Measurements from ENCODE around the gene OMP.

GRCh38 chr11:77073328-77074001, 29.2 kb upstream of the OMP start:
- no peak for TF ChIP-seq MAX (IDR thresholded peaks at IDR 0.05)
- TF ChIP-seq RAD21 (IDR thresholded peaks at IDR 0.05; ENCODE audit: low read depth): no peak
- TF ChIP-seq TAF1 (IDR thresholded peaks at IDR 0.05; ENCODE audit: low read depth): no peak
- TF ChIP-seq ZBTB7A (IDR thresholded peaks at IDR 0.05; ENCODE audit: low read depth): no peak
- TF ChIP-seq CREB1 (IDR thresholded peaks at IDR 0.05; ENCODE audit: low read depth): no peak
- TF ChIP-seq TCF12 (IDR thresholded peaks at IDR 0.05; ENCODE audit: low read depth): no peak
- no peak for TF ChIP-seq YY1 (IDR thresholded peaks at IDR 0.05; ENCODE audit: low read depth)
- TF ChIP-seq REST (IDR thresholded peaks at IDR 0.05; ENCODE audit: low read depth): no peak
- TF ChIP-seq EP300 (IDR thresholded peaks at IDR 0.05; ENCODE audit: borderline replicate concordance): no peak
- TF ChIP-seq CEBPB (IDR thresholded peaks at IDR 0.05): no peak
- no peak for TF ChIP-seq FOXM1 (IDR thresholded peaks at IDR 0.05; ENCODE audit: borderline replicate concordance, low read depth)
- no peak for TF ChIP-seq USF1 (IDR thresholded peaks at IDR 0.05)

Data from Ishikawa (cell line).